WTC11 (cell line): ENCODE data around the gene SLC2A11. TPM values are rescaled to one million over a fixed set of nuclear protein-coding genes. Genes with fewer than 3 reads are reported as not detected.
A peak's percentile ranks its signal among the peaks of the same experiment; 100 is the strongest.

Experiments
- ATAC-seq: fragments of 200-7000 bp; cut with Tn5 transposase; 2 replicates; pipeline ENCODE4 v1.10.0; 2021; ENCODE audit warnings: mild to moderate bottlenecking, moderate library complexity
- CTCF ChIA-PET: fragments of 300-600 bp; sonication (Branson Sonifier 250); formaldehyde crosslinking; loops from one replicate; lab custom pipeline; 2021; ENCODE audit warnings: antibody characterized with exemption; lab: Charles Lee
- POLR2A ChIA-PET: fragments of 350-600 bp; sonication (Branson Sonifier 250); formaldehyde crosslinking; loops from one replicate; lab custom pipeline; 2021; ENCODE audit warnings: antibody characterized with exemption; lab: Charles Lee
- DNase-seq: peaks from one replicate; pipeline ENCODE4 v3.0.0; 2021; ENCODE audit warnings: low spot score
- H3K27ac Mint-ChIP-seq: 2 replicates; pipeline ENCODE4 v1.8.0; 2021; ENCODE audit warnings: mixed read lengths
- H3K27me3 Mint-ChIP-seq: 2 replicates; pipeline ENCODE4 v1.8.0; 2021; ENCODE audit warnings: low read depth, mild to moderate bottlenecking, moderate library complexity, mixed read lengths
- H3K36me3 Mint-ChIP-seq: 2 replicates; pipeline ENCODE4 v1.8.0; 2021; ENCODE audit warnings: mixed read lengths
- H3K4me1 Mint-ChIP-seq: 2 replicates; pipeline ENCODE4 v1.8.0; 2022; ENCODE audit warnings: mixed read lengths
- H3K4me3 Mint-ChIP-seq: 2 replicates; pipeline ENCODE4 v1.8.0; 2021; ENCODE audit warnings: mild to moderate bottlenecking, moderate library complexity, mixed read lengths
- H3K9me3 Mint-ChIP-seq: 2 replicates; pipeline ENCODE4 v1.8.0; 2021; ENCODE audit warnings: mixed read lengths
- CBFB ChIP-seq: sonication (generic); formaldehyde crosslinking; IDR thresholded peaks from 2 replicates; pipeline ENCODE4 v1.8.1; 2022; ENCODE audit warnings: mild to moderate bottlenecking, low read depth, missing genetic modification reagents
- ETV6 ChIP-seq: sonication (generic); formaldehyde crosslinking; IDR thresholded peaks from 2 replicates; pipeline ENCODE4 v1.8.1; 2022; ENCODE audit warnings: mild to moderate bottlenecking, missing genetic modification reagents
- GABPB1 ChIP-seq: sonication (generic); formaldehyde crosslinking; IDR thresholded peaks from 2 replicates; pipeline ENCODE4 v1.8.1; 2023; ENCODE audit warnings: mild to moderate bottlenecking, missing genetic modification reagents
- GRHL2 ChIP-seq: fragments of 250-450 bp; sonication (Bioruptor Pico); IDR thresholded peaks from 2 replicates; pipeline ENCODE4 v1.8.0; 2022; ENCODE audit warnings: mild to moderate bottlenecking, moderate library complexity; ENCODE audit not compliant: insufficient replicate concordance, severe bottlenecking
- KAT7 ChIP-seq: sonication (generic); formaldehyde crosslinking; IDR thresholded peaks from 2 replicates; pipeline ENCODE4 v1.8.1; 2023; ENCODE audit warnings: missing genetic modification reagents, mild to moderate bottlenecking, borderline replicate concordance
- NFYB ChIP-seq: sonication (generic); formaldehyde crosslinking; conservative IDR thresholded peaks from 2 replicates; pipeline ENCODE4 v1.8.0; 2022; ENCODE audit warnings: low read depth, missing genetic modification reagents
- NR3C1 ChIP-seq: sonication (generic); formaldehyde crosslinking; conservative IDR thresholded peaks from 2 replicates; pipeline ENCODE4 v1.8.1; 2023; ENCODE audit warnings: low read depth, mild to moderate bottlenecking, missing genetic modification reagents
- OVOL2 ChIP-seq: fragments of 250-450 bp; sonication (Bioruptor Pico); IDR thresholded peaks from 2 replicates; pipeline ENCODE4 v1.9.0; 2021; ENCODE audit warnings: mild to moderate bottlenecking, borderline replicate concordance
- RORB ChIP-seq: fragments of 250-450 bp; sonication (Bioruptor Pico); IDR thresholded peaks from 2 replicates; pipeline ENCODE4 v1.9.0; 2021; ENCODE audit warnings: mild to moderate bottlenecking
- SOX15 ChIP-seq: fragments of 250-450 bp; sonication (Bioruptor Pico); IDR thresholded peaks from 2 replicates; pipeline ENCODE4 v1.9.0; 2021; ENCODE audit warnings: mild to moderate bottlenecking
- TEAD1 ChIP-seq: sonication (generic); formaldehyde crosslinking; IDR thresholded peaks from 2 replicates; pipeline ENCODE4 v1.8.0; 2022; ENCODE audit warnings: mild to moderate bottlenecking, missing genetic modification reagents
- TP53 ChIP-seq: sonication (generic); formaldehyde crosslinking; IDR thresholded peaks from 2 replicates; pipeline ENCODE4 v1.8.1; 2023; ENCODE audit warnings: mild to moderate bottlenecking, missing genetic modification reagents
- ZNF121 ChIP-seq: sonication (generic); formaldehyde crosslinking; IDR thresholded peaks from 2 replicates; pipeline ENCODE4 v1.8.0; 2023; ENCODE audit warnings: missing genetic modification reagents
- ZNF219 ChIP-seq: sonication (generic); formaldehyde crosslinking; IDR thresholded peaks from 2 replicates; pipeline ENCODE4 v1.8.0; 2023; ENCODE audit warnings: missing genetic modification reagents, mild to moderate bottlenecking, borderline replicate concordance
- ZNF317 ChIP-seq: sonication (generic); formaldehyde crosslinking; IDR thresholded peaks from 2 replicates; pipeline ENCODE4 v1.8.1; 2023; ENCODE audit warnings: low read depth, mild to moderate bottlenecking, moderate library complexity, missing genetic modification reagents, borderline replicate concordance
- ZNF396 ChIP-seq: fragments of 250-450 bp; sonication (Bioruptor Pico); IDR thresholded peaks from 2 replicates; pipeline ENCODE4 v1.8.0; 2021; ENCODE audit warnings: mild to moderate bottlenecking, moderate library complexity, borderline replicate concordance
- ZNF416 ChIP-seq: fragments of 250-450 bp; sonication (Bioruptor Pico); IDR thresholded peaks from 2 replicates; pipeline ENCODE4 v1.9.0; 2021; ENCODE audit warnings: mild to moderate bottlenecking, inconsistent platforms
- total RNA-seq: library from RNA; stranded (reverse); gene quantifications from 3 replicates; pipeline ENCODE4 v1.2.3, GENCODE V29; 2021
- TF ChIP-seq, protein P1 (sequence below): fragments of 250-450 bp; sonication (Bioruptor Pico); IDR thresholded peaks from 2 replicates; pipeline ENCODE4 v1.9.0; 2021; ENCODE audit warnings: mild to moderate bottlenecking
- TF ChIP-seq, protein P2 (sequence below): fragments of 250-450 bp; sonication (Bioruptor Pico); IDR thresholded peaks from 2 replicates; pipeline ENCODE4 v1.9.0; 2021; ENCODE audit warnings: moderate library complexity, mild to moderate bottlenecking, inconsistent platforms, borderline replicate concordance
- TF ChIP-seq, protein P3 (sequence below): sonication (generic); formaldehyde crosslinking; IDR thresholded peaks from 2 replicates; pipeline ENCODE4 v1.8.0; 2022; ENCODE audit warnings: mild to moderate bottlenecking, missing genetic modification reagents
- TF ChIP-seq, protein P4 (sequence below): sonication (generic); formaldehyde crosslinking; IDR thresholded peaks from 2 replicates; pipeline ENCODE4 v1.8.1; 2022; ENCODE audit warnings: mild to moderate bottlenecking, missing genetic modification reagents, moderate library complexity, borderline replicate concordance
- TF ChIP-seq, protein P5 (sequence below): sonication (generic); formaldehyde crosslinking; IDR thresholded peaks from 2 replicates; pipeline ENCODE4 v1.8.1; 2022; ENCODE audit warnings: mild to moderate bottlenecking, moderate library complexity, missing genetic modification reagents
- TF ChIP-seq, protein P6 (sequence below): sonication (generic); formaldehyde crosslinking; IDR thresholded peaks from 2 replicates; pipeline ENCODE4 v1.8.1; 2023; ENCODE audit warnings: mild to moderate bottlenecking, moderate library complexity, missing genetic modification reagents
- TF ChIP-seq, protein P7 (sequence below): fragments of 250-450 bp; sonication (Bioruptor Pico); IDR thresholded peaks from 2 replicates; pipeline ENCODE4 v1.8.0; 2021; ENCODE audit warnings: mild to moderate bottlenecking
- TF ChIP-seq, protein P8 (sequence below): sonication (generic); formaldehyde crosslinking; IDR thresholded peaks from 2 replicates; pipeline ENCODE4 v1.8.0; 2023; ENCODE audit warnings: missing genetic modification reagents

Gene SLC2A11
- total RNA-seq, 1 experiment from 2014 or later: 19.9 TPM

DNA sequence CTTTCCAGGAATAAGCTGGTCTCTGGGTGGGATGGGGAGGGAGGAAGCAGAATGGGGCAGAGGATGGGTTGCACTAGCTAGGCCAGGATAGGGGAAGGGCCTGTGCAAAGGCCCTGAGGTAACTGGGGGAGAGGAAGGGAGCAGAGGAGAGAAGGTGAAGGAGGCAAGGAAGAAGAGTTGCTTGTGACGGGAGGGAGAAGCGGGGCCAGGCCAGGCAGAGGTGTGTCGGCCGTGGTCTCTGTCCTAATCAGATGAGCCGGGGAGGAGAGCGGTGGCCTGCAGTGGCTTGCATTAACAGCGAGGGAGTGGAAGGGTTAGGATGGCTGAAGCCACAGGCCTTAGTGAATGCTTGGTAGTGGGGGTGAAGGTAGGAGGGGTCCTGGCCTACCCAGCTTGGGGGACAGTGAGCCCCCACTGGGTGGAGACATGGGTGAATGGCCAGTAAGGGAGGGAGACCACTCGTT is 12.9 kb upstream of the SLC2A11 start:
- Mint-ChIP-seq H3K4me1 (peaks cover 44% of the 10 kb centered on the region), H3K27ac (no peak overlapping the region; the same call in 1 of the 2 replicates), H3K36me3 (no peaks in the 10 kb centered on the region), H3K9me3 (no peaks in the 10 kb centered on the region), H3K27me3 (peaks cover 21% of the 10 kb centered on the region), H3K4me3 (no peak overlapping the region)
- DNase-seq: no peak
- ATAC-seq: no peak
- ChIA-PET POLR2A (interaction anchor here (0.5 to 0.7 kb wide), 2 partner anchors 13 to 957 kb away, joined by 3 read pairs; partner anchors contain the start of gene SLC2A11), CTCF (interaction anchor here (1.1 to 3.5 kb wide), 4 partner anchors 13 to 73 kb away, joined by 3 to 24 read pairs (median 11); partner anchors contain the start of genes MIF, MMP11 and SLC2A11)
- TF ChIP-seq ZNF121: peak; percentile 61; the same call in 1 of the 2 replicates
- TF ChIP-seq ETV6 (CRISPR knock-in tag): no peak
- no peak for TF ChIP-seq GRHL2 (CRISPR knock-in tag)
- TF ChIP-seq, protein P1, sequence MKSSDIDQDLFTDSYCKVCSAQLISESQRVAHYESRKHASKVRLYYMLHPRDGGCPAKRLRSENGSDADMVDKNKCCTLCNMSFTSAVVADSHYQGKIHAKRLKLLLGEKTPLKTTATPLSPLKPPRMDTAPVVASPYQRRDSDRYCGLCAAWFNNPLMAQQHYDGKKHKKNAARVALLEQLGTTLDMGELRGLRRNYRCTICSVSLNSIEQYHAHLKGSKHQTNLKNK (CRISPR knock-in tag): no peak
- TF ChIP-seq TEAD1 (CRISPR knock-in tag): no peak

DNA sequence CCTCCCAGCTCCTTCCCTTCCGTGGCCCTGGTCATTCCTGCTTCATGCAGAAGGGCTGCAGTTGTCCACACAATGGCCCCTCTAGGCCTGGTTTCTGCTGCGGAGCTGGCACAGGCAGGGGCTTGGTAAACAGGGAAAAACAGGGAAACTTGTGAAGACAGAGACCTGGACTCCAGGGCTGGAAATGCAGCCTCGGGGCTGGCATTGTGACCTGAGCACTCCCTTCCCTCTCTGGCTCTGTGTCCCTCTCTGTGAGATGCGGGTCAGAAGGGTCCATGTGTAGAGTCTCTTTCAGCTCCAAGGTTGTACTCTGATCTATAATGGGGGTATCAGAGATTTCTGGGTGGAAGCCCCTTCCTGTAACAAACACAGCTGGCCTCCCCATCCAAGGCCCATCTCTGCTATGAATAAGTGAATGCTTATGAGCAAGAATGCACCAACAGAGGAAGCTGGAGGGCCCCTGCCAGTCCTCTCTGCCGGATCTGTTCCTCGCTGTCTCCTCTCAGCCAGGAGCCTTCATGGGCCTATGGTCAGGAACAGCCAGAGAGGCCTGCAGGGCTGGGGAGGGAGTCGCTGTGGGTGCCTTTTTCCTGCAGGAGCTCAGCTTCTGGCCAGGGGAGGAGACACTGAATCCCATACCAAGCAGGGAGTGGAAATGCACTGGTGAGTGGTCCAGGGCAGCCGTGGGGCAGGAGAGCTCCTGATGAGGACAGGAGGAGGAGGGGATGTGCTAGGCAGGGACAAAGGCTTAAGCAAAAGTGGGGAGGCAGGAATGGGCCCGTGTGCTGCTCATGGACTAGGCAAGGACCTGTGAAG is 12.2 kb upstream of the SLC2A11 start:
- H3K27ac Mint-ChIP-seq: no peak overlapping the region
- CTCF ChIA-PET: interaction anchor here (0.9 to 3.5 kb wide), 8 partner anchors 12 to 77 kb away, joined by 3 to 24 read pairs (median 7); partner anchors contain the start of genes MIF, MMP11 and SLC2A11
- H3K4me3 Mint-ChIP-seq: no peak overlapping the region
- TF ChIP-seq SOX15 (CRISPR knock-in tag) (no peak), GABPB1 (CRISPR knock-in tag) (no peak), ZNF317 (no peak), NFYB (CRISPR knock-in tag) (no peak), TP53 (CRISPR knock-in tag) (no peak), RORB (CRISPR knock-in tag) (no peak), NR3C1 (CRISPR knock-in tag) (no peak), ZNF219 (no peak), ZNF416 (CRISPR knock-in tag) (no peak), KAT7 (CRISPR knock-in tag) (no peak), CBFB (CRISPR knock-in tag) (no peak), OVOL2 (no peak), ZNF396 (CRISPR knock-in tag) (no peak)
- TF ChIP-seq, protein P2, sequence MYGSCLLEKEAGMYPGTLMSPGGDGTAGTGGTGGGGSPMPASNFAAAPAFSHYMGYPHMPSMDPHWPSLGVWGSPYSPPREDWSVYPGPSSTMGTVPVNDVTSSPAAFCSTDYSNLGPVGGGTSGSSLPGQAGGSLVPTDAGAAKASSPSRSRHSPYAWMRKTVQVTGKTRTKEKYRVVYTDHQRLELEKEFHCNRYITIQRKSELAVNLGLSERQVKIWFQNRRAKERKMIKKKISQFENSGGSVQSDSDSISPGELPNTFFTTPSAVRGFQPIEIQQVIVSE (CRISPR knock-in tag): no peak
- TF ChIP-seq, protein P3, sequence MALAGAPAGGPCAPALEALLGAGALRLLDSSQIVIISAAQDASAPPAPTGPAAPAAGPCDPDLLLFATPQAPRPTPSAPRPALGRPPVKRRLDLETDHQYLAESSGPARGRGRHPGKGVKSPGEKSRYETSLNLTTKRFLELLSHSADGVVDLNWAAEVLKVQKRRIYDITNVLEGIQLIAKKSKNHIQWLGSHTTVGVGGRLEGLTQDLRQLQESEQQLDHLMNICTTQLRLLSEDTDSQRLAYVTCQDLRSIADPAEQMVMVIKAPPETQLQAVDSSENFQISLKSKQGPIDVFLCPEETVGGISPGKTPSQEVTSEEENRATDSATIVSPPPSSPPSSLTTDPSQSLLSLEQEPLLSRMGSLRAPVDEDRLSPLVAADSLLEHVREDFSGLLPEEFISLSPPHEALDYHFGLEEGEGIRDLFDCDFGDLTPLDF (CRISPR knock-in tag): no peak
- TF ChIP-seq, protein P4, sequence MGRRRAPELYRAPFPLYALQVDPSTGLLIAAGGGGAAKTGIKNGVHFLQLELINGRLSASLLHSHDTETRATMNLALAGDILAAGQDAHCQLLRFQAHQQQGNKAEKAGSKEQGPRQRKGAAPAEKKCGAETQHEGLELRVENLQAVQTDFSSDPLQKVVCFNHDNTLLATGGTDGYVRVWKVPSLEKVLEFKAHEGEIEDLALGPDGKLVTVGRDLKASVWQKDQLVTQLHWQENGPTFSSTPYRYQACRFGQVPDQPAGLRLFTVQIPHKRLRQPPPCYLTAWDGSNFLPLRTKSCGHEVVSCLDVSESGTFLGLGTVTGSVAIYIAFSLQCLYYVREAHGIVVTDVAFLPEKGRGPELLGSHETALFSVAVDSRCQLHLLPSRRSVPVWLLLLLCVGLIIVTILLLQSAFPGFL (CRISPR knock-in tag): no peak
- TF ChIP-seq, protein P5, sequence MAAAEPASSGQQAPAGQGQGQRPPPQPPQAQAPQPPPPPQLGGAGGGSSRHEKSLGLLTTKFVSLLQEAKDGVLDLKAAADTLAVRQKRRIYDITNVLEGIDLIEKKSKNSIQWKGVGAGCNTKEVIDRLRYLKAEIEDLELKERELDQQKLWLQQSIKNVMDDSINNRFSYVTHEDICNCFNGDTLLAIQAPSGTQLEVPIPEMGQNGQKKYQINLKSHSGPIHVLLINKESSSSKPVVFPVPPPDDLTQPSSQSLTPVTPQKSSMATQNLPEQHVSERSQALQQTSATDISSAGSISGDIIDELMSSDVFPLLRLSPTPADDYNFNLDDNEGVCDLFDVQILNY: no peak
- TF ChIP-seq, protein P6, sequence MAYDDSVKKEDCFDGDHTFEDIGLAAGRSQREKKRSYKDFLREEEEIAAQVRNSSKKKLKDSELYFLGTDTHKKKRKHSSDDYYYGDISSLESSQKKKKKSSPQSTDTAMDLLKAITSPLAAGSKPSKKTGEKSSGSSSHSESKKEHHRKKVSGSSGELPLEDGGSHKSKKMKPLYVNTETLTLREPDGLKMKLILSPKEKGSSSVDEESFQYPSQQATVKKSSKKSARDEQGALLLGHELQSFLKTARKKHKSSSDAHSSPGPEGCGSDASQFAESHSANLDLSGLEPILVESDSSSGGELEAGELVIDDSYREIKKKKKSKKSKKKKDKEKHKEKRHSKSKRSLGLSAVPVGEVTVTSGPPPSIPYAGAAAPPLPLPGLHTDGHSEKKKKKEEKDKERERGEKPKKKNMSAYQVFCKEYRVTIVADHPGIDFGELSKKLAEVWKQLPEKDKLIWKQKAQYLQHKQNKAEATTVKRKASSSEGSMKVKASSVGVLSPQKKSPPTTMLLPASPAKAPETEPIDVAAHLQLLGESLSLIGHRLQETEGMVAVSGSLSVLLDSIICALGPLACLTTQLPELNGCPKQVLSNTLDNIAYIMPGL (CRISPR knock-in tag): no peak
- TF ChIP-seq, protein P7, sequence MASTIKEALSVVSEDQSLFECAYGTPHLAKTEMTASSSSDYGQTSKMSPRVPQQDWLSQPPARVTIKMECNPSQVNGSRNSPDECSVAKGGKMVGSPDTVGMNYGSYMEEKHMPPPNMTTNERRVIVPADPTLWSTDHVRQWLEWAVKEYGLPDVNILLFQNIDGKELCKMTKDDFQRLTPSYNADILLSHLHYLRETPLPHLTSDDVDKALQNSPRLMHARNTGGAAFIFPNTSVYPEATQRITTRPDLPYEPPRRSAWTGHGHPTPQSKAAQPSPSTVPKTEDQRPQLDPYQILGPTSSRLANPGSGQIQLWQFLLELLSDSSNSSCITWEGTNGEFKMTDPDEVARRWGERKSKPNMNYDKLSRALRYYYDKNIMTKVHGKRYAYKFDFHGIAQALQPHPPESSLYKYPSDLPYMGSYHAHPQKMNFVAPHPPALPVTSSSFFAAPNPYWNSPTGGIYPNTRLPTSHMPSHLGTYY (CRISPR knock-in tag): no peak
- TF ChIP-seq, protein P8, sequence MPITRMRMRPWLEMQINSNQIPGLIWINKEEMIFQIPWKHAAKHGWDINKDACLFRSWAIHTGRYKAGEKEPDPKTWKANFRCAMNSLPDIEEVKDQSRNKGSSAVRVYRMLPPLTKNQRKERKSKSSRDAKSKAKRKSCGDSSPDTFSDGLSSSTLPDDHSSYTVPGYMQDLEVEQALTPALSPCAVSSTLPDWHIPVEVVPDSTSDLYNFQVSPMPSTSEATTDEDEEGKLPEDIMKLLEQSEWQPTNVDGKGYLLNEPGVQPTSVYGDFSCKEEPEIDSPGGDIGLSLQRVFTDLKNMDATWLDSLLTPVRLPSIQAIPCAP: no peak
- peaks cover 46% of the 10 kb centered on the region for H3K4me1 Mint-ChIP-seq
- H3K36me3 Mint-ChIP-seq: no peaks in the 10 kb centered on the region
- DNase-seq (no peak), ATAC-seq (no peak)
- POLR2A ChIA-PET: interaction anchor here (0.7 to 1.5 kb wide), 2 partner anchors 12 kb away, joined by 3 to 7 read pairs; partner anchors contain the start of gene SLC2A11
- H3K27me3 Mint-ChIP-seq: peaks cover 18% of the 10 kb centered on the region
- no peaks in the 10 kb centered on the region for H3K9me3 Mint-ChIP-seq
